SK-N-SH treated with all-trans-retinoic acid at 6 μM for 48 hours (cell line): ENCODE measurements around the gene UHRF2.

Source experiments
- ATAC-seq: fragments of 200-7000 bp; cut with Tn5 transposase; 3 replicates; pipeline ENCODE4 v1.9.1; 2020; ENCODE audit warnings: mild to moderate bottlenecking, moderate library complexity
- ARNTL ChIP-seq: fragments of 450-650 bp; formaldehyde crosslinking; IDR thresholded peaks from 2 replicates; pipeline ENCODE4 v1.5.0; 2020; ENCODE audit warnings: low read depth, mild to moderate bottlenecking, moderate library complexity, borderline replicate concordance
- ESRRG ChIP-seq: fragments of 250-450 bp; sonication (Bioruptor Pico); IDR thresholded peaks from 2 replicates; pipeline ENCODE4 v1.6.1; 2021; ENCODE audit warnings: mild to moderate bottlenecking
- GLIS3 ChIP-seq: fragments of 250-450 bp; sonication (Bioruptor Pico); IDR thresholded peaks from 2 replicates; pipeline ENCODE4 v1.5.0; 2020; ENCODE audit warnings: mild to moderate bottlenecking, moderate library complexity
- ISL1 ChIP-seq: fragments of 250-450 bp; sonication (Bioruptor Pico); IDR thresholded peaks from 2 replicates; pipeline ENCODE4 v2.1.2; 2022; ENCODE audit warnings: mild to moderate bottlenecking, moderate library complexity
- OSR1 ChIP-seq: fragments of 250-450 bp; sonication (Bioruptor Pico); IDR thresholded peaks from 2 replicates; pipeline ENCODE4 v1.8.0; 2022; ENCODE audit warnings: moderate library complexity, mild to moderate bottlenecking, inconsistent platforms
- PATZ1 ChIP-seq: fragments of 250-450 bp; sonication (Bioruptor Pico); IDR thresholded peaks from 2 replicates; pipeline ENCODE4 v1.8.0; 2020; ENCODE audit warnings: mild to moderate bottlenecking, moderate library complexity, borderline replicate concordance
- POU6F1 ChIP-seq: fragments of 250-450 bp; sonication (Bioruptor Pico); IDR thresholded peaks from 2 replicates; pipeline ENCODE4 v1.8.0; 2021; ENCODE audit warnings: low read depth, mild to moderate bottlenecking, moderate library complexity, borderline replicate concordance
- SNAI2 ChIP-seq: fragments of 250-450 bp; sonication (Bioruptor Pico); IDR thresholded peaks from 2 replicates; pipeline ENCODE4 v1.5.0; 2020; ENCODE audit warnings: mild to moderate bottlenecking, moderate library complexity
- TOX ChIP-seq: fragments of 250-450 bp; sonication (Bioruptor Pico); IDR thresholded peaks from 2 replicates; pipeline ENCODE4 v1.8.0; 2021; ENCODE audit warnings: mild to moderate bottlenecking, moderate library complexity, borderline replicate concordance
- ZC3H10 ChIP-seq: fragments of 250-450 bp; sonication (Bioruptor Pico); IDR thresholded peaks from 2 replicates; pipeline ENCODE4 v1.5.1; 2021; ENCODE audit warnings: mild to moderate bottlenecking, moderate library complexity
- ZFP3 ChIP-seq: fragments of 250-450 bp; sonication (Bioruptor Pico); IDR thresholded peaks from 2 replicates; pipeline ENCODE4 v1.5.0; 2020; ENCODE audit warnings: mild to moderate bottlenecking, moderate library complexity
- ZFP30 ChIP-seq: fragments of 450-650 bp; formaldehyde crosslinking; IDR thresholded peaks from 2 replicates; pipeline ENCODE4 v1.5.0; 2022; ENCODE audit warnings: mild to moderate bottlenecking, moderate library complexity
- ZNF70 ChIP-seq: fragments of 450-650 bp; formaldehyde crosslinking; IDR thresholded peaks from 2 replicates; pipeline ENCODE4 v1.5.0; 2020; ENCODE audit warnings: mild to moderate bottlenecking, moderate library complexity
- TF ChIP-seq, protein P1 (sequence below): fragments of 250-450 bp; sonication (Bioruptor Pico); IDR thresholded peaks from 2 replicates; pipeline ENCODE4 v1.5.0; 2020; ENCODE audit warnings: mild to moderate bottlenecking, moderate library complexity
- TF ChIP-seq, protein P2 (sequence below): fragments of 250-450 bp; sonication (Bioruptor Pico); IDR thresholded peaks from 2 replicates; pipeline ENCODE4 v1.5.1; 2021; ENCODE audit warnings: mild to moderate bottlenecking, moderate library complexity
- TF ChIP-seq, protein P3 (sequence below): fragments of 250-450 bp; sonication (Bioruptor Pico); IDR thresholded peaks from 2 replicates; pipeline ENCODE4 v1.5.1; 2020; ENCODE audit warnings: low read depth, mild to moderate bottlenecking, moderate library complexity

Gene UHRF2

DNA sequence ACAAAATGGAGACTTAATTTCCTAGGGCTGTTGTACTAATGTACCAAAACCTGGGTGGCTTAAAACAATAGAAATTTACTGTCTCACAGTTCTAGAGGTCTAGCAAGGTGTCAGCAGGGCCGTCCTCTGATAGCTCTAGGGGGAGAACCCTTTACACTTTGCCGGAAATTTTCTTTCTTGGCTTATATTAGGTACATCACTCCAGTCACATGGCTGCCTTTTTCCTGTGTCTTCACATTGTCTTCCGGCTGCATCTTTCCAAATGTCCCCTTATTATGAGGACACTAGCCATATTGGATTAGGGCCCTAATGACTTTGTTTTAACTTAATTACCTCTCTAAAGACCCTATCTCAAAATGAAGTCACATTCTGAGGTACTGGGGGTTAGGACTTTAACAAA is 5.8 kb downstream of the UHRF2 start:
- TF ChIP-seq ISL1 (CRISPR knock-in tag): no peak
- no peak for TF ChIP-seq SNAI2
- TF ChIP-seq, protein P1, sequence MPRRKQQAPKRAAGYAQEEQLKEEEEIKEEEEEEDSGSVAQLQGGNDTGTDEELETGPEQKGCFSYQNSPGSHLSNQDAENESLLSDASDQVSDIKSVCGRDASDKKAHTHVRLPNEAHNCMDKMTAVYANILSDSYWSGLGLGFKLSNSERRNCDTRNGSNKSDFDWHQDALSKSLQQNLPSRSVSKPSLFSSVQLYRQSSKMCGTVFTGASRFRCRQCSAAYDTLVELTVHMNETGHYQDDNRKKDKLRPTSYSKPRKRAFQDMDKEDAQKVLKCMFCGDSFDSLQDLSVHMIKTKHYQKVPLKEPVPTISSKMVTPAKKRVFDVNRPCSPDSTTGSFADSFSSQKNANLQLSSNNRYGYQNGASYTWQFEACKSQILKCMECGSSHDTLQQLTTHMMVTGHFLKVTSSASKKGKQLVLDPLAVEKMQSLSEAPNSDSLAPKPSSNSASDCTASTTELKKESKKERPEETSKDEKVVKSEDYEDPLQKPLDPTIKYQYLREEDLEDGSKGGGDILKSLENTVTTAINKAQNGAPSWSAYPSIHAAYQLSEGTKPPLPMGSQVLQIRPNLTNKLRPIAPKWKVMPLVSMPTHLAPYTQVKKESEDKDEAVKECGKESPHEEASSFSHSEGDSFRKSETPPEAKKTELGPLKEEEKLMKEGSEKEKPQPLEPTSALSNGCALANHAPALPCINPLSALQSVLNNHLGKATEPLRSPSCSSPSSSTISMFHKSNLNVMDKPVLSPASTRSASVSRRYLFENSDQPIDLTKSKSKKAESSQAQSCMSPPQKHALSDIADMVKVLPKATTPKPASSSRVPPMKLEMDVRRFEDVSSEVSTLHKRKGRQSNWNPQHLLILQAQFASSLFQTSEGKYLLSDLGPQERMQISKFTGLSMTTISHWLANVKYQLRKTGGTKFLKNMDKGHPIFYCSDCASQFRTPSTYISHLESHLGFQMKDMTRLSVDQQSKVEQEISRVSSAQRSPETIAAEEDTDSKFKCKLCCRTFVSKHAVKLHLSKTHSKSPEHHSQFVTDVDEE (CRISPR knock-in tag): no peak
- TF ChIP-seq ZFP3 (CRISPR knock-in tag): no peak
- no peak for TF ChIP-seq PATZ1
- TF ChIP-seq ESRRG (CRISPR knock-in tag): no peak
- no peak for ATAC-seq

DNA sequence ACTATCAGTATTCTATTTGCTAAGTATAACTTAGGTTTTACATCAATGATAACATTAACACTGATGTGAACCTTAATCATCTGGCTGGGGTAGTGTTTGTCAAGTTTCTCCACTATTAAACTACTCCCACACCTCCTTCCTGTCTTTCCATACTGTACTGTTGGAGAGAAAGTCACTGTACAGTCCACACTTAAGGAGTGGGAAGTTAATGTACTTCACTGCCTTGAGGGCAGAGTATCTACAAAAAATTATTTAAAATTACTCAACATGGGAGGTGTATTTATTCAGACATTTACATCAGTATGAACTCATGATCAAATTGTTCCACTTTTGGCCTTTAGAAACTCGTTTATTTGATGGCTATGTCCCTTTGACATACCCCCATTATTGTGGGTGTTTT is 11.9 kb downstream of the UHRF2 start:
- no peak for ATAC-seq
- TF ChIP-seq GLIS3 (CRISPR knock-in tag) (no peak), PATZ1 (no peak), ZC3H10 (CRISPR knock-in tag) (no peak), POU6F1 (CRISPR knock-in tag) (no peak), ZFP30 (CRISPR knock-in tag) (no peak), SNAI2 (no peak), ZFP3 (CRISPR knock-in tag) (no peak), ZNF70 (no peak), ARNTL (CRISPR knock-in tag) (no peak), OSR1 (CRISPR knock-in tag) (no peak)
- TF ChIP-seq, protein P2, sequence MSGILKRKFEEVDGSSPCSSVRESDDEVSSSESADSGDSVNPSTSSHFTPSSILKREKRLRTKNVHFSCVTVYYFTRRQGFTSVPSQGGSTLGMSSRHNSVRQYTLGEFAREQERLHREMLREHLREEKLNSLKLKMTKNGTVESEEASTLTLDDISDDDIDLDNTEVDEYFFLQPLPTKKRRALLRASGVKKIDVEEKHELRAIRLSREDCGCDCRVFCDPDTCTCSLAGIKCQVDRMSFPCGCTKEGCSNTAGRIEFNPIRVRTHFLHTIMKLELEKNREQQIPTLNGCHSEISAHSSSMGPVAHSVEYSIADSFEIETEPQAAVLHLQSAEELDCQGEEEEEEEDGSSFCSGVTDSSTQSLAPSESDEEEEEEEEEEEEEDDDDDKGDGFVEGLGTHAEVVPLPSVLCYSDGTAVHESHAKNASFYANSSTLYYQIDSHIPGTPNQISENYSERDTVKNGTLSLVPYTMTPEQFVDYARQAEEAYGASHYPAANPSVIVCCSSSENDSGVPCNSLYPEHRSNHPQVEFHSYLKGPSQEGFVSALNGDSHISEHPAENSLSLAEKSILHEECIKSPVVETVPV: no peak
- TF ChIP-seq, protein P3, sequence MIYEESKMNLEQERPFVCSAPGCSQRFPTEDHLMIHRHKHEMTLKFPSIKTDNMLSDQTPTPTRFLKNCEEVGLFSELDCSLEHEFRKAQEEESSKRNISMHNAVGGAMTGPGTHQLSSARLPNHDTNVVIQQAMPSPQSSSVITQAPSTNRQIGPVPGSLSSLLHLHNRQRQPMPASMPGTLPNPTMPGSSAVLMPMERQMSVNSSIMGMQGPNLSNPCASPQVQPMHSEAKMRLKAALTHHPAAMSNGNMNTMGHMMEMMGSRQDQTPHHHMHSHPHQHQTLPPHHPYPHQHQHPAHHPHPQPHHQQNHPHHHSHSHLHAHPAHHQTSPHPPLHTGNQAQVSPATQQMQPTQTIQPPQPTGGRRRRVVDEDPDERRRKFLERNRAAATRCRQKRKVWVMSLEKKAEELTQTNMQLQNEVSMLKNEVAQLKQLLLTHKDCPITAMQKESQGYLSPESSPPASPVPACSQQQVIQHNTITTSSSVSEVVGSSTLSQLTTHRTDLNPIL (CRISPR knock-in tag): no peak

DNA sequence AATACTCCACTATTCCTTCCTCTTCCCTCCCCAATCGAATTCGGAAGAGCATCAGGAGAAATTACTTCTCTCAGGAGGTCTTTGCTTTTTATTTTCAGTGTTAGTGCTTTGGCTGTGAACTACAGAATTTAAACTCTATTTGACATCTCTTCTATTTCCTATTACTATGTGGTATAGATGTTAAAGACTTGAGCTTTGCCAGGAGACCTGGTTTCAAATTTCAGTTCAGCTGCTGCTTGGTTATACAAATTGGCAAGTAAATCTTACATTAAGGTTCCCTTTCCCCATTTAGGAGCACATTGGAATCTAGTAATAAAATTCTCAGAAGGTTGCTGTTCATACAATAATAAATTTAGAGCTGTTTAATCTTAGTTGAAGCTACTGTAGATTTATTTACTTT is 13.1 kb downstream of the UHRF2 start:
- TF ChIP-seq TOX (CRISPR knock-in tag): no peak
- peak; percentile 52 for TF ChIP-seq ISL1 (CRISPR knock-in tag)
- peak; percentile 90 for ATAC-seq
